CD4-positive, alpha-beta T cell treated with Interferon gamma for 1 hour (primary cell): Measurements from ENCODE around the gene CDK5.
A peak's percentile ranks its signal among the peaks of the same experiment; 100 is the strongest.

Source experiments
- DNase-seq: peaks from one replicate; pipeline ENCODE4 v3.0.0-alpha.2; 2020

Gene CDK5

GRCh38 chr7:151086802-151087244 lies 29.1 kb upstream of the CDK5 start:
- no peak for DNase-seq

GRCh38 chr7:151085691-151086620 lies 28.3 kb upstream of the CDK5 start, which contains the start of gene AGAP3:
Gene AGAP3 (plus strand): TSS chr7:151086475. CDS start chr7:151086742, 267 bp downstream.
- DNase-seq, result peak; percentile 60

- DNase-seq, result no peak
Observed at GRCh38 chr7:151085329-151085690, 27.6 kb upstream of the CDK5 start.

- DNase-seq, result no peak
Observed at GRCh38 chr7:151083824-151084160, 26.1 kb upstream of the CDK5 start.

- peak; percentile 88 for DNase-seq
Observed at GRCh38 chr7:151083071-151083823, 25.6 kb upstream of the CDK5 start, which contains the start of gene TMUB1. Gene TMUB1 (minus strand): TSS chr7:151083493. CDS start chr7:151082563, 930 bp downstream.

GRCh38 chr7:151082141-151083070 lies 24.7 kb upstream of the CDK5 start:
- DNase-seq, result no peak

GRCh38 chr7:151081170-151082101 lies 23.7 kb upstream of the CDK5 start:
- no peak for DNase-seq

GRCh38 chr7:151080522-151081169 lies 22.9 kb upstream of the CDK5 start, which contains the start of gene FASTK:
Gene FASTK (minus strand): TSS chr7:151080809. CDS start chr7:151080766, 43 bp downstream.
- DNase-seq, result peak; percentile 89

GRCh38 chr7:151080067-151080521 lies 22.4 kb upstream of the CDK5 start:
- DNase-seq, result no peak

GRCh38 chr7:151079199-151079910 lies 21.7 kb upstream of the CDK5 start:
- DNase-seq, result no peak

- DNase-seq, result no peak
Observed at GRCh38 chr7:151078233-151079040, 20.7 kb upstream of the CDK5 start.

GRCh38 chr7:151077705-151078232 lies 20.1 kb upstream of the CDK5 start:
- no peak for DNase-seq

GRCh38 chr7:151076863-151077704 lies 19.4 kb upstream of the CDK5 start:
- DNase-seq, result no peak

GRCh38 chr7:151075978-151076426 lies 18.3 kb upstream of the CDK5 start:
- DNase-seq, result no peak

- no peak for DNase-seq
Observed at GRCh38 chr7:151075662-151075971, 17.9 kb upstream of the CDK5 start.

- DNase-seq, result no peak
Observed at GRCh38 chr7:151074817-151075661, 17.3 kb upstream of the CDK5 start.

- DNase-seq, result no peak
Observed at GRCh38 chr7:151073990-151074389, 16.3 kb upstream of the CDK5 start.
